B cell (primary cell): ENCODE data around the gene VWA5A. TPM values are rescaled to one million over a fixed set of nuclear protein-coding genes. Genes with fewer than 3 reads are reported as not detected.

Experiments used
- ATAC-seq: fragments of 200-7000 bp; cut with Tn5 transposase; one replicate; pipeline ENCODE4 v1.10.0; 2021; ENCODE audit warnings: low read depth, mild to moderate bottlenecking, moderate number of reproducible peaks, moderate library complexity
- CTCF ChIA-PET: fragments of 350-600 bp; sonication (Branson Sonifier 250); formaldehyde crosslinking; loops from one replicate; lab custom pipeline; 2021; ENCODE audit warnings: antibody characterized with exemption, inconsistent platforms; lab: Charles Lee
- POLR2A ChIA-PET: fragments of 350-600 bp; sonication (Branson Sonifier 250); formaldehyde crosslinking; loops from one replicate; lab custom pipeline; 2021; ENCODE audit warnings: antibody characterized with exemption; lab: Charles Lee
- DNase-seq: peaks from one replicate; pipeline ENCODE4 v3.0.0; 2013
- H2AFZ ChIP-seq: 2 replicates; pipeline ENCODE4 v1.6.1; 2012; ENCODE audit warnings: mild to moderate bottlenecking, low read depth, low read length; ENCODE audit not compliant: insufficient read depth, poor library complexity, severe bottlenecking
- H3K27ac ChIP-seq, 2 donors: 1 replicate in 1 of 2; 2 replicates in 1 of 2; pipeline ENCODE4 v1.5.1; 2012 to 2013; ENCODE audit warnings: low read length in 2 of 2, mild to moderate bottlenecking in 2 of 2, moderate library complexity in 1 of 2
- H3K27me3 ChIP-seq, 4 experiments: fragments of 200-600 bp in 1 of 4; sonication (generic) in 1 of 4; replicated peaks in 1 of 4; 1 replicate in 2 of 4; 2 replicates in 2 of 4; pipeline versions ENCODE4 v1.6.1 to v1.7.0; 2013 to 2016; ENCODE audit warnings: low read length in 3 of 4, mild to moderate bottlenecking in 2 of 4, mixed read lengths in 1 of 4, moderate library complexity in 1 of 4; ENCODE audit not compliant: insufficient read depth in 4 of 4, control insufficient read depth in 3 of 4; ENCODE audit errors: control extremely low read depth in 1 of 4
- H3K36me3 ChIP-seq, 2 experiments: replicated peaks in 1 of 2; 1 replicate in 1 of 2; 2 replicates in 1 of 2; pipeline versions ENCODE4 v1.6.1 to v1.7.1; 2013; ENCODE audit warnings: low read length in 1 of 2; ENCODE audit not compliant: insufficient read depth in 2 of 2, control insufficient read depth in 1 of 2; ENCODE audit errors: control extremely low read depth in 1 of 2, extremely low read depth in 1 of 2
- H3K4me1 ChIP-seq, 2 donors: fragments of 200-600 bp in 1 of 2; sonication (generic) in 1 of 2; 1 replicate in 1 of 2; 2 replicates in 1 of 2; pipeline versions ENCODE4 v1.5.1 to v1.6.1; 2013 to 2017; ENCODE audit warnings: low read length in 2 of 2; ENCODE audit not compliant: control insufficient read depth in 2 of 2, insufficient read depth in 2 of 2
- H3K4me2 ChIP-seq: replicated peaks from 2 replicates; pipeline ENCODE3; 2012; ENCODE audit warnings: mild to moderate bottlenecking, low read depth, low read length; ENCODE audit not compliant: poor library complexity, severe bottlenecking
- H3K4me3 ChIP-seq, 5 experiments: fragments of 200-600 bp in 1 of 5; sonication (generic) in 1 of 5; 1 replicate in 3 of 5; 2 replicates in 2 of 5; pipeline versions ENCODE4 v1.5.1 to v1.7.0; 2011 to 2016; ENCODE audit warnings: low read length in 4 of 5, mild to moderate bottlenecking in 4 of 5, low read depth in 2 of 5, control low read depth in 1 of 5, moderate library complexity in 1 of 5; ENCODE audit not compliant: insufficient read depth in 1 of 5; ENCODE audit errors: control extremely low read depth in 1 of 5, extremely low read depth in 1 of 5
- H3K79me2 ChIP-seq: fragments of 200-600 bp; sonication (generic); one replicate; pipeline ENCODE4 v1.6.0; 2016; ENCODE audit warnings: low read length; ENCODE audit not compliant: control insufficient read depth, insufficient read depth
- H3K9ac ChIP-seq: fragments of 200-600 bp; sonication (generic); 2 replicates; pipeline ENCODE4 v1.6.1; 2017; ENCODE audit warnings: mild to moderate bottlenecking, low read length, moderate library complexity
- H3K9me3 ChIP-seq, 3 donors: one replicate each; pipeline versions ENCODE4 v1.6.1 to v1.7.1; 2013; ENCODE audit warnings: low read length in 2 of 3; ENCODE audit not compliant: control insufficient read depth in 2 of 3, insufficient read depth in 1 of 3; ENCODE audit errors: control extremely low read depth in 1 of 3
- H4K20me1 ChIP-seq: 2 replicates; pipeline ENCODE4 v1.6.0; 2012; ENCODE audit warnings: mild to moderate bottlenecking, low read length; ENCODE audit not compliant: insufficient read depth, control insufficient read depth, poor library complexity, severe bottlenecking
- H3K27ac Mint-ChIP-seq: one replicate; pipeline ENCODE4 v1.8.0; 2021; ENCODE audit warnings: mixed read lengths
- H3K27me3 Mint-ChIP-seq: one replicate; pipeline ENCODE4 v1.8.0; 2021; ENCODE audit warnings: mixed read lengths
- H3K4me1 Mint-ChIP-seq: one replicate; pipeline ENCODE4 v1.8.0; 2021; ENCODE audit warnings: mixed read lengths
- H3K4me3 Mint-ChIP-seq: one replicate; pipeline ENCODE4 v1.8.0; 2021; ENCODE audit warnings: mixed read lengths
- H3K9me3 Mint-ChIP-seq: one replicate; pipeline ENCODE4 v1.8.0; 2022; ENCODE audit warnings: mixed read lengths; ENCODE audit not compliant: insufficient read depth
- EZH2 ChIP-seq: IDR thresholded peaks from 2 replicates; pipeline ENCODE4 v1.6.1; 2012; ENCODE audit warnings: borderline replicate concordance, low read depth, mild to moderate bottlenecking, moderate library complexity, low read length; ENCODE audit not compliant: insufficient read depth, poor library complexity, severe bottlenecking
- WGBS: methylation state at CpG from one replicate; pipeline ENCODE4 v1.1.5; 2013; ENCODE audit warnings: missing lambda C conversion rate; ENCODE audit not compliant: insufficient coverage; 5-methylcytosine and 5-hydroxymethylcytosine counted together
- intact Hi-C: fragments of 100-400 bp; cut with micrococcal nuclease; formaldehyde crosslinking; loops from one replicate; pipeline ENCODE4 v1.10.0; 2022
- polyA plus RNA-seq: library from polyadenylated mRNA; depleted of rRNA; stranded (reverse); fragments of >200 nt; gene quantifications from 2 replicates; pipeline ENCODE4 v1.2.3, GENCODE V29; 2012
- total RNA-seq, 2 donors: library from RNA; stranded (reverse); fragments of 120-200 nt in 1 of 2; gene quantifications; 1 replicate in 1 of 2; 2 replicates in 1 of 2; pipeline versions ENCODE4 v1.2.3 to v1.2.4, GENCODE V29; 2013 to 2022
- TF ChIP-seq, protein P1 (sequence below): fragments of 200-600 bp; IDR thresholded peaks from one replicate; pipeline ENCODE4 v1.8.0; 2022; ENCODE audit warnings: antibody characterized with exemption, mild to moderate bottlenecking

The VWA5A gene
- total and polyA plus RNA-seq, 2 donors (not counting 1 experiment from before 2014, with no cell fraction given), result 4.9 to 6.3 TPM

DNA sequence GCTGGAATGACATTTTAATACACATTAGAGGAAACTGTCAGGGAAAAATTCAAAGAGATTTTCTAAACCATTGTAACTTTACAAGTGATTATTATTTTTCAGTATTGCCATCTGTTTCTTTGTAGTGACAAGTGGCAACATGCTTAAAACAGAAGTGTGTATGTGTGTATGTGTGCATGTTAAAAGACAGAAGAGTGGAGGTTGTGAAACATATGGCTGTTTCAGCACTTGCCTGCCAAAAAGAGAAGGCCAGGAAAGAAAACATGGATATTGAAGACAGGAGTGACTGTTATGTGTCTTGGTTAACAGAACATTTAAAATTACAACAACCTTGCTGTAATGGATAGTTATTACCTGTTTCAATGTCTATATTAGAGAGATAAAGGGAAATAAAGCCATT, 24.3 kb upstream of the VWA5A start:
- ATAC-seq, result no peak
- Mint-ChIP-seq H3K27ac (no peak overlapping the region), H3K4me1 (no peaks in the 10 kb centered on the region), H3K4me3 (no peak overlapping the region), H3K9me3 (no peaks in the 10 kb centered on the region), H3K27me3 (peaks cover 32% of the 10 kb centered on the region)
- H3K4me2 ChIP-seq, result no peak overlapping the region
- H3K4me1 ChIP-seq, result no peaks in the 10 kb centered on the region
- H3K9me3 ChIP-seq, result no peaks in the 10 kb centered on the region
- H2AFZ ChIP-seq, result no peak overlapping the region
- H3K36me3 ChIP-seq, result no peaks in the 10 kb centered on the region
- no peaks in the 10 kb centered on the region for H4K20me1 ChIP-seq
- H3K27me3 ChIP-seq, result peaks cover 0 to 4% (median 0%) of the 10 kb centered on the region in 4 experiments
- POLR2A ChIA-PET, result no interaction called here
- CTCF ChIA-PET, result no interaction called here
- no peak for TF ChIP-seq EZH2
- TF ChIP-seq, protein P1, sequence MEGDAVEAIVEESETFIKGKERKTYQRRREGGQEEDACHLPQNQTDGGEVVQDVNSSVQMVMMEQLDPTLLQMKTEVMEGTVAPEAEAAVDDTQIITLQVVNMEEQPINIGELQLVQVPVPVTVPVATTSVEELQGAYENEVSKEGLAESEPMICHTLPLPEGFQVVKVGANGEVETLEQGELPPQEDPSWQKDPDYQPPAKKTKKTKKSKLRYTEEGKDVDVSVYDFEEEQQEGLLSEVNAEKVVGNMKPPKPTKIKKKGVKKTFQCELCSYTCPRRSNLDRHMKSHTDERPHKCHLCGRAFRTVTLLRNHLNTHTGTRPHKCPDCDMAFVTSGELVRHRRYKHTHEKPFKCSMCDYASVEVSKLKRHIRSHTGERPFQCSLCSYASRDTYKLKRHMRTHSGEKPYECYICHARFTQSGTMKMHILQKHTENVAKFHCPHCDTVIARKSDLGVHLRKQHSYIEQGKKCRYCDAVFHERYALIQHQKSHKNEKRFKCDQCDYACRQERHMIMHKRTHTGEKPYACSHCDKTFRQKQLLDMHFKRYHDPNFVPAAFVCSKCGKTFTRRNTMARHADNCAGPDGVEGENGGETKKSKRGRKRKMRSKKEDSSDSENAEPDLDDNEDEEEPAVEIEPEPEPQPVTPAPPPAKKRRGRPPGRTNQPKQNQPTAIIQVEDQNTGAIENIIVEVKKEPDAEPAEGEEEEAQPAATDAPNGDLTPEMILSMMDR, result no peak
- no peak overlapping the region for H3K27ac ChIP-seq
- DNase-seq, result no peak
- intact Hi-C loops, result no loop called here
- H3K79me2 ChIP-seq, result no peaks in the 10 kb centered on the region
- no peak overlapping the region for H3K9ac ChIP-seq
- no peak overlapping the region for H3K4me3 ChIP-seq

DNA sequence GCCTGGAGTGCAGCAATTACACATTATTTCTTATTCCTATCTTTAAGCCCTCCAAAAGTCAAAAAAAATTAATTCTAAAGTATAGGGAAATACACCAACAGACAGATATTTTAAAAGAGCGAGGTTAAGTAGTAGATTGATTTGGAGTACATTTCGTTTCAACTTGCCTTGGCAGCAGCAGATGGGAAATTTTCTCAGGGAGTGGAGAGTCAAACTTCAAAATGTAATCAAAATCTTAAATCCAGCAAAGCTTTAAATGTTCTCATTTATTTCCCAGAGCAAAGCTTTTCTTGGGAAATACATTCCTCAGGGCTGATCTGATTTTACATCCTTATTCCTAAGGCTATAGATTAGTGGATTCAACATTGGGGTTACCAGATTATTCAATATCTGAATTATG, 21.9 kb upstream of the VWA5A start:
- Histone ChIP-seq H3K9ac (no peak overlapping the region), H3K79me2 (no peaks in the 10 kb centered on the region), H4K20me1 (no peaks in the 10 kb centered on the region), H3K4me3 (no peak overlapping the region), H3K9me3 (no peaks in the 10 kb centered on the region), H3K4me1 (no peaks in the 10 kb centered on the region), H3K36me3 (no peaks in the 10 kb centered on the region), H3K4me2 (no peak overlapping the region), H3K27ac (no peak overlapping the region), H3K27me3 (peaks cover 0 to 4% (median 0%) of the 10 kb centered on the region in 4 experiments), H2AFZ (no peak overlapping the region)
- H3K27ac Mint-ChIP-seq, result no peak overlapping the region
- no peak for TF ChIP-seq EZH2
- TF ChIP-seq, protein P1, result no peak
- no CpG with 5 or more reads among the region's 2 CpGs for WGBS
- no peak for ATAC-seq
- H3K27me3 Mint-ChIP-seq, result peaks cover 32% of the 10 kb centered on the region
- ChIA-PET POLR2A (no interaction called here), CTCF (no interaction called here)
- H3K9me3 Mint-ChIP-seq, result no peaks in the 10 kb centered on the region
- H3K4me3 Mint-ChIP-seq, result no peak overlapping the region
- intact Hi-C loops, result no loop called here
- no peak for DNase-seq
- no peaks in the 10 kb centered on the region for H3K4me1 Mint-ChIP-seq
